ENCODE results near the gene UBE2E2.

GRCh38 chr3:23533996-23534395 is 330.9 kb downstream of the UBE2E2 start:
- TF ChIP-seq CTCF (IDR thresholded peaks at IDR 0.05) (no peak), EZH2 (IDR thresholded peaks at IDR 0.05; ENCODE audit: borderline replicate concordance, insufficient read depth, low read depth, low read length, poor library complexity, severe bottlenecking) (no peak)

Measured in B cell (primary cell).